Heart left ventricle (tissue), 13 donors: ENCODE data around the gene MELK.

ENCODE experiments used
- CTCF ChIP-seq, 12 donors: fragments of 200-600 bp; sonication (generic) in 4 of 12; IDR thresholded peaks; one replicate each; pipeline versions ENCODE4 v1.5.0 to v1.8.0; 2018 to 2022; ENCODE audit warnings: antibody characterized with exemption in 12 of 12, mild to moderate bottlenecking in 5 of 12
- POLR2A ChIP-seq, 2 donors: fragments of 450-650 bp; IDR thresholded peaks; one replicate each; pipeline ENCODE4 v1.6.1; 2017; ENCODE audit warnings: antibody characterized with exemption in 2 of 2, mild to moderate bottlenecking in 2 of 2, moderate library complexity in 2 of 2
- donor health status: ischemic (EF 13 %, LVEDD 7.1; RV severe dilation, severe dysfunction).
- donor health status: DM: no; HTN: yes; CAD: no.
- donor health status: DM: no; HTN: no; CAD: no.
- donor health status: ischemic (EF 25% LVEDD 6.9; RV normal size, moderate dysfunction).
- donor health status: ischemic (EF 25% LVEDD 5.7; RV mildly dilated, moderate dysfunction).
- donor health status: ischemic (EF 35%, LVEDD 5.7; RV mildly dilated, moderate dysfunction).
- donor health status: nonischemic (EF 11% LVEDD 7.7; RV severe dilation, severe dysfunction).
- donor health status: DM: yes; HTN: yes; CAD: no.
- donor health status: PGD.
- donor health status: ischemic (EF 29% LVEDD 5.4; RV normal size, mild dysfunction).
- donor health status: nonischemic (EF 23%, LVEDD 6.1; RV moderate dilation, normal function).

GRCh38 chr9:36704148-36704547, 131.5 kb downstream of the MELK start:
- no peak for TF ChIP-seq CTCF (IDR thresholded peaks at IDR 0.05)
- TF ChIP-seq POLR2A (IDR thresholded peaks at IDR 0.05) = no peak
